SK-N-SH treated with all-trans-retinoic acid at 6 μM for 48 hours (cell line): ENCODE measurements around the gene BLOC1S1.

ENCODE experiments used
- ARNTL ChIP-seq: fragments of 450-650 bp; formaldehyde crosslinking; IDR thresholded peaks from 2 replicates; pipeline ENCODE4 v1.5.0; 2020; ENCODE audit warnings: low read depth, mild to moderate bottlenecking, moderate library complexity, borderline replicate concordance
- ESRRG ChIP-seq: fragments of 250-450 bp; sonication (Bioruptor Pico); IDR thresholded peaks from 2 replicates; pipeline ENCODE4 v1.6.1; 2021; ENCODE audit warnings: mild to moderate bottlenecking
- ISL1 ChIP-seq: fragments of 250-450 bp; sonication (Bioruptor Pico); IDR thresholded peaks from 2 replicates; pipeline ENCODE4 v2.1.2; 2022; ENCODE audit warnings: mild to moderate bottlenecking, moderate library complexity
- TCF4 ChIP-seq: fragments of 250-450 bp; sonication (Bioruptor Pico); IDR thresholded peaks from 2 replicates; pipeline ENCODE4 v1.8.0; 2021; ENCODE audit warnings: mild to moderate bottlenecking, moderate library complexity, borderline replicate concordance
- TOX ChIP-seq: fragments of 250-450 bp; sonication (Bioruptor Pico); IDR thresholded peaks from 2 replicates; pipeline ENCODE4 v1.8.0; 2021; ENCODE audit warnings: mild to moderate bottlenecking, moderate library complexity, borderline replicate concordance
- ZC3H10 ChIP-seq: fragments of 250-450 bp; sonication (Bioruptor Pico); IDR thresholded peaks from 2 replicates; pipeline ENCODE4 v1.5.1; 2021; ENCODE audit warnings: mild to moderate bottlenecking, moderate library complexity
- ZNF70 ChIP-seq: fragments of 450-650 bp; formaldehyde crosslinking; IDR thresholded peaks from 2 replicates; pipeline ENCODE4 v1.5.0; 2020; ENCODE audit warnings: mild to moderate bottlenecking, moderate library complexity
- TF ChIP-seq, protein P1 (sequence below): fragments of 250-450 bp; sonication (Bioruptor Pico); IDR thresholded peaks from 2 replicates; pipeline ENCODE4 v1.8.0; 2020; ENCODE audit warnings: mild to moderate bottlenecking, moderate library complexity, borderline replicate concordance

DNA sequence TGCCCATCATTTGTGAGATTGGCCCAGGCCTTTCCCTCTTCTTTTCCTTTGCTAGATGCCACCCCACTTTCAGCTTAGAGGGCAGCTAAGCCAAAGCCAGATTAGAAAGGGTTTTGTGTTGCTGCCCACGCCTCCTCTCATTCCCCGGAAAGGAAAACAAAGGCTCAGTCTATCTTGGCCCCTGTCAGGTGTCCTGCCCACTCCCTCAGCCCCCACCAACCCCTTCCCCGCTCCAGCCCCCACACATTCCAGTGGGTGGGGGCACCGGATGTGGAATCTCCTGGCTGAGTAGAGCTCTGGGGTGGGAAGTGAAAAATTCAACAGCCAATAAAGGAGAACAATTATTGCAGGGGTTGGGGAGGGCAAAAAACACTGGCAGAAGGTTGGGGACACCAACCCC lies 2.2 kb downstream of the BLOC1S1 start:
- TF ChIP-seq TOX (CRISPR knock-in tag) (no peak), ZC3H10 (CRISPR knock-in tag) (no peak), ARNTL (no peak), ZNF70 (no peak), TCF4 (no peak), ESRRG (no peak), ISL1 (no peak)
- TF ChIP-seq, protein P1, sequence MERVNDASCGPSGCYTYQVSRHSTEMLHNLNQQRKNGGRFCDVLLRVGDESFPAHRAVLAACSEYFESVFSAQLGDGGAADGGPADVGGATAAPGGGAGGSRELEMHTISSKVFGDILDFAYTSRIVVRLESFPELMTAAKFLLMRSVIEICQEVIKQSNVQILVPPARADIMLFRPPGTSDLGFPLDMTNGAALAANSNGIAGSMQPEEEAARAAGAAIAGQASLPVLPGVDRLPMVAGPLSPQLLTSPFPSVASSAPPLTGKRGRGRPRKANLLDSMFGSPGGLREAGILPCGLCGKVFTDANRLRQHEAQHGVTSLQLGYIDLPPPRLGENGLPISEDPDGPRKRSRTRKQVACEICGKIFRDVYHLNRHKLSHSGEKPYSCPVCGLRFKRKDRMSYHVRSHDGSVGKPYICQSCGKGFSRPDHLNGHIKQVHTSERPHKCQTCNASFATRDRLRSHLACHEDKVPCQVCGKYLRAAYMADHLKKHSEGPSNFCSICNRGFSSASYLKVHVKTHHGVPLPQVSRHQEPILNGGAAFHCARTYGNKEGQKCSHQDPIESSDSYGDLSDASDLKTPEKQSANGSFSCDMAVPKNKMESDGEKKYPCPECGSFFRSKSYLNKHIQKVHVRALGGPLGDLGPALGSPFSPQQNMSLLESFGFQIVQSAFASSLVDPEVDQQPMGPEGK = no peak
